H1 (cell line): Measurements from ENCODE around the gene TNIP1. TPM values are rescaled to one million over a fixed set of nuclear protein-coding genes. Genes with fewer than 3 reads are reported as not detected.

Experiments
- CTCF ChIA-PET: fragments of 300-600 bp; sonication (Branson Sonifier 250); formaldehyde crosslinking; loops from one replicate; lab custom pipeline; 2021; ENCODE audit not compliant: partially characterized antibody; lab: Charles Lee
- POLR2A ChIA-PET: fragments of 300-600 bp; sonication (Branson Sonifier 250); formaldehyde crosslinking; loops from one replicate; lab custom pipeline; 2021; ENCODE audit warnings: inconsistent platforms; ENCODE audit not compliant: partially characterized antibody; lab: Charles Lee
- DNase-seq, 2 experiments: peaks; one replicate each; pipeline versions ENCODE4 v3.0.0 to v3.0.0-alpha.2; 2010 to 2022; ENCODE audit warnings: low spot score in 2 of 2, low read depth in 1 of 2, mixed read lengths in 1 of 2
- FAIRE-seq: peaks from 2 replicates; lab custom pipeline; 2011; peaks lifted over from hg19 to GRCh38; lab: Jason Lieb, UNC
- H2AFZ ChIP-seq: 2 replicates; pipeline ENCODE4 v1.8.1; 2012; ENCODE audit warnings: low read length, inconsistent platforms
- H2AK5ac ChIP-seq: 2 replicates; pipeline ENCODE4 v1.6.1; 2013; ENCODE audit warnings: low read depth, low read length
- H2BK120ac ChIP-seq: replicated peaks from 2 replicates; pipeline ENCODE3; 2013; ENCODE audit warnings: low read depth, low read length, inconsistent platforms
- H2BK12ac ChIP-seq: 2 replicates; pipeline ENCODE4 v1.6.1; 2013; ENCODE audit warnings: low read depth, low read length
- H2BK15ac ChIP-seq: 2 replicates; pipeline ENCODE4 v1.6.1; 2013; ENCODE audit warnings: low read length
- H2BK20ac ChIP-seq: 2 replicates; pipeline ENCODE4 v1.6.1; 2013; ENCODE audit warnings: low read length
- H2BK5ac ChIP-seq: 2 replicates; pipeline ENCODE4 v1.6.1; 2013; ENCODE audit warnings: low read depth, low read length
- H3K14ac ChIP-seq: 2 replicates; pipeline ENCODE4 v1.6.1; 2013; ENCODE audit warnings: inconsistent platforms; ENCODE audit not compliant: insufficient read length
- H3K18ac ChIP-seq: 2 replicates; pipeline ENCODE4 v1.6.1; 2013; ENCODE audit warnings: low read length; ENCODE audit errors: extremely low read depth
- H3K23ac ChIP-seq: 2 replicates; pipeline ENCODE4 v1.6.1; 2013; ENCODE audit warnings: inconsistent platforms; ENCODE audit not compliant: insufficient read length
- H3K23me2 ChIP-seq: 2 replicates; pipeline ENCODE4 v1.6.1; 2013; ENCODE audit warnings: low read depth, low read length
- H3K27ac ChIP-seq: 2 replicates; pipeline ENCODE4 v1.6.1; 2011; ENCODE audit warnings: low read depth, low read length, inconsistent platforms
- H3K27me3 ChIP-seq, 4 experiments: replicated peaks in 1 of 4; 1 replicate in 1 of 4; 2 replicates in 3 of 4; pipeline versions ENCODE4 v1.6.1 to v1.8.1; 2011 to 2013; ENCODE audit warnings: low read length in 3 of 4, mild to moderate bottlenecking in 3 of 4, inconsistent platforms in 2 of 4, mixed read lengths in 2 of 4, moderate library complexity in 1 of 4; ENCODE audit not compliant: control insufficient read depth in 3 of 4, insufficient read depth in 3 of 4; ENCODE audit errors: extremely low read depth in 1 of 4
- H3K36me3 ChIP-seq, 4 experiments: 2 replicates each; pipeline versions ENCODE4 v1.6.1 to v1.8.1; 2011 to 2013; ENCODE audit warnings: mild to moderate bottlenecking in 4 of 4, low read length in 3 of 4, moderate library complexity in 2 of 4, control low read depth in 1 of 4, inconsistent platforms in 1 of 4; ENCODE audit not compliant: insufficient read depth in 4 of 4, control insufficient read depth in 2 of 4
- H3K4ac ChIP-seq: replicated peaks from 2 replicates; pipeline ENCODE3; 2013; ENCODE audit warnings: low read length, low read depth, mixed read lengths, inconsistent platforms; ENCODE audit not compliant: insufficient read length
- H3K4me1 ChIP-seq, 4 experiments: replicated peaks in 1 of 4; 1 replicate in 1 of 4; 2 replicates in 3 of 4; pipeline versions ENCODE4 v1.6.1 to v1.8.1; 2011 to 2013; ENCODE audit warnings: low read length in 3 of 4, inconsistent platforms in 2 of 4, mixed read lengths in 1 of 4; ENCODE audit not compliant: insufficient read depth in 4 of 4, control insufficient read depth in 3 of 4
- H3K4me2 ChIP-seq, 2 experiments: 2 replicates each; pipeline versions ENCODE4 v1.6.1 to v1.8.1; 2011 to 2013; ENCODE audit warnings: low read depth in 2 of 2, low read length in 2 of 2, control low read depth in 1 of 2, inconsistent platforms in 1 of 2, mild to moderate bottlenecking in 1 of 2; ENCODE audit not compliant: insufficient read depth in 1 of 2
- H3K4me3 ChIP-seq, 4 experiments: fragments of 200-600, 300-600 bp in 1 of 4; sonication (generic), shearing (Covaris generic), sonication (Bioruptor Twin) in 1 of 4; 2 replicates each; pipeline versions ENCODE4 v1.5.1 to v1.8.1; 2011 to 2016; ENCODE audit warnings: low read length in 4 of 4, low read depth in 3 of 4, control low read depth in 2 of 4, inconsistent platforms in 2 of 4, mild to moderate bottlenecking in 2 of 4, mixed read lengths in 1 of 4, moderate library complexity in 1 of 4; ENCODE audit not compliant: insufficient read depth in 2 of 4; ENCODE audit errors: extremely low read depth in 1 of 4
- H3K56ac ChIP-seq: replicated peaks from 2 replicates; pipeline ENCODE3; 2013; ENCODE audit warnings: low read depth, mild to moderate bottlenecking, mixed read lengths, low read length, inconsistent platforms; ENCODE audit not compliant: insufficient read length
- H3K79me1 ChIP-seq: 2 replicates; pipeline ENCODE4 v1.6.1; 2013; ENCODE audit warnings: low read depth, low read length, control low read depth
- H3K79me2 ChIP-seq, 2 experiments: 2 replicates each; pipeline versions ENCODE4 v1.6.1 to v1.8.1; 2012 to 2013; ENCODE audit warnings: low read length in 2 of 2, mild to moderate bottlenecking in 2 of 2, inconsistent platforms in 1 of 2; ENCODE audit not compliant: insufficient read depth in 2 of 2, control insufficient read depth in 1 of 2
- H3K9ac ChIP-seq, 4 experiments: replicated peaks in 1 of 4; 1 replicate in 1 of 4; 2 replicates in 3 of 4; pipeline versions ENCODE4 v1.6.1 to v1.8.1; 2011 to 2013; ENCODE audit warnings: low read depth in 3 of 4, low read length in 3 of 4, control low read depth in 2 of 4, mild to moderate bottlenecking in 2 of 4, moderate library complexity in 2 of 4, inconsistent platforms in 1 of 4; ENCODE audit errors: extremely low read depth in 1 of 4
- H3K9me3 ChIP-seq, 2 experiments: 2 replicates each; pipeline versions ENCODE4 v1.6.1 to v1.8.1; 2012 to 2013; ENCODE audit warnings: mild to moderate bottlenecking in 2 of 2, moderate library complexity in 2 of 2, control low read depth in 1 of 2, inconsistent platforms in 1 of 2, low read depth in 1 of 2, low read length in 1 of 2, mixed read lengths in 1 of 2; ENCODE audit not compliant: insufficient read depth in 2 of 2
- H4K20me1 ChIP-seq, 2 experiments: replicated peaks in 1 of 2; 2 replicates each; pipeline versions ENCODE3 to v1.8.1; 2011 to 2013; ENCODE audit warnings: inconsistent platforms in 2 of 2, low read length in 2 of 2, mild to moderate bottlenecking in 1 of 2; ENCODE audit not compliant: insufficient read depth in 2 of 2, control insufficient read depth in 1 of 2
- H4K5ac ChIP-seq: 2 replicates; pipeline ENCODE4 v1.6.1; 2013; ENCODE audit warnings: low read length, low read depth, mixed read lengths, inconsistent platforms; ENCODE audit not compliant: insufficient read length
- H4K8ac ChIP-seq: 2 replicates; pipeline ENCODE4 v1.8.0; 2013; ENCODE audit warnings: mild to moderate bottlenecking, moderate library complexity, low read length, inconsistent platforms; ENCODE audit not compliant: insufficient read depth; ENCODE audit errors: extremely low read depth
- H4K91ac ChIP-seq: replicated peaks from 2 replicates; pipeline ENCODE3; 2013; ENCODE audit warnings: low read length, mixed read lengths, inconsistent platforms; ENCODE audit not compliant: insufficient read length
- CEBPB ChIP-seq: IDR thresholded peaks from 2 replicates; pipeline ENCODE4 v1.6.1; 2012; ENCODE audit warnings: low read depth, low read length
- EGR1 ChIP-seq: IDR thresholded peaks from 2 replicates; pipeline ENCODE4 v1.6.1; 2011; ENCODE audit warnings: low read depth, low read length, borderline replicate concordance
- GTF2F1 ChIP-seq: IDR thresholded peaks from 2 replicates; pipeline ENCODE4 v1.6.1; 2012; ENCODE audit warnings: low read depth, low read length, improper control_type of control experiment, borderline replicate concordance
- RNF2 ChIP-seq: fragments of 200-900, 300-1000 bp; sonication (generic); IDR thresholded peaks from 2 replicates; pipeline ENCODE4 v1.7.1; 2016; ENCODE audit warnings: borderline replicate concordance, low read depth, mild to moderate bottlenecking, antibody characterized with exemption, low read length; ENCODE audit not compliant: poor library complexity, severe bottlenecking; ENCODE audit errors: missing control alignments
- WGBS, 2 experiments: shearing (Covaris generic) in 1 of 2; methylation state at CpG; one replicate each; pipeline versions ENCODE4 v1.1.6 to v1.1.7; 2013 to 2015; ENCODE audit warnings: low lambda C conversion rate in 2 of 2, mixed read lengths in 2 of 2, inconsistent platforms in 1 of 2, low coverage in 1 of 2, missing lambda C conversion rate in 1 of 2; ENCODE audit not compliant: insufficient replicate concordance in 2 of 2, insufficient coverage in 1 of 2, insufficient read length in 1 of 2; ENCODE audit errors: extremely low coverage in 1 of 2, missing lambda C conversion rate in 1 of 2; 5-methylcytosine and 5-hydroxymethylcytosine counted together
- polyA plus RNA-seq, 7 experiments: library from polyadenylated mRNA; depleted of rRNA in 3 of 7; stranded (reverse) in 5 of 7; unstranded in 2 of 7; fragments of >200 nt in 5 of 7; fragments of 200-250 nt in 2 of 7; gene quantifications; 1 replicate in 5 of 7; 2 replicates in 1 of 7; 4 replicates in 1 of 7; pipeline versions ENCODE4 v1.2.1 to v1.2.3, GENCODE V29; 2011 to 2013; ENCODE audit warnings: missing spikeins in 2 of 7, mixed read lengths in 2 of 7
- total RNA-seq: library from RNA; stranded (reverse); fragmentation: NEBNext Ultra II Directional; extraction: Animal tissue kit (Norgen Biotek cat#: 25700); gene quantifications from 2 replicates; pipeline ENCODE4 v1.2.1, GENCODE V29; 2021
- TF ChIP-seq, protein P1 (sequence below): IDR thresholded peaks from 2 replicates; pipeline ENCODE4 v1.6.1; 2012; ENCODE audit warnings: inconsistent platforms

TNIP1 gene
- total and polyA plus RNA-seq, 2 of the 8 experiments (the other 6 are each of a cell fraction or from before 2014, with no cell fraction given) = 14.2 to 31.9 TPM

- no peak overlapping the region for H3K4ac ChIP-seq
- POLR2A ChIA-PET = interaction anchor here (0.7 to 0.8 kb wide), 2 partner anchors 11 to 1559 kb away, joined by 3 to 4 read pairs; no protein-coding TSS in a partner anchor
- CTCF ChIA-PET = interaction anchor here (0.6 to 4.2 kb wide), 10 partner anchors 9 to 120 kb away, joined by 3 to 38 read pairs (median 3); no protein-coding TSS in a partner anchor
Measured at GRCh38 chr5:151030379-151030778, 50.5 kb downstream of the TNIP1 start.

More at GRCh38 chr5:151030379-151030778, 50.5 kb downstream of the TNIP1 start:
- no peak overlapping the region for H2BK12ac ChIP-seq
- H2AFZ ChIP-seq = no peak overlapping the region
- no peak overlapping the region for H3K4me2 ChIP-seq
- WGBS, 2 experiments = 85% methylated on average over 4 of the region's 4 CpGs; no CpG with 5 or more reads in 1 of the 2 experiments
- H3K23ac ChIP-seq = no peak overlapping the region
- no peak overlapping the region for H4K91ac ChIP-seq
- H4K20me1 ChIP-seq = peaks cover 0 to 3% of the 10 kb centered on the region in 2 experiments
- H2BK120ac ChIP-seq = no peak overlapping the region
- no peak overlapping the region for H2BK20ac ChIP-seq
- no peaks in the 10 kb centered on the region for H3K27me3 ChIP-seq
- DNase-seq = no peak
- H3K18ac ChIP-seq = no peak overlapping the region
- FAIRE-seq = no peak
- H4K8ac ChIP-seq = no peak overlapping the region
- no peak overlapping the region for H3K27ac ChIP-seq
- H2BK5ac ChIP-seq = no peak overlapping the region
- H3K9me3 ChIP-seq = no peaks in the 10 kb centered on the region
- H3K79me1 ChIP-seq = no peaks in the 10 kb centered on the region; the same call in 1 of the 2 replicates
- no peak overlapping the region for H2BK15ac ChIP-seq
- H4K5ac ChIP-seq = no peak overlapping the region
- H2AK5ac ChIP-seq = no peak overlapping the region
- H3K14ac ChIP-seq = no peak overlapping the region
- peaks cover 0 to 7% (median 4%) of the 10 kb centered on the region in 4 experiments; a peak in 3 of 8 replicates for H3K36me3 ChIP-seq
- H3K79me2 ChIP-seq = no peaks in the 10 kb centered on the region
- no peak overlapping the region for H3K9ac ChIP-seq
- no peaks in the 10 kb centered on the region for H3K23me2 ChIP-seq
- H3K56ac ChIP-seq = no peak overlapping the region
- H3K4me1 ChIP-seq = no peaks in the 10 kb centered on the region
- TF ChIP-seq RNF2 (no peak), EGR1 (no peak), GTF2F1 (no peak), CEBPB (no peak)
- TF ChIP-seq, protein P1, sequence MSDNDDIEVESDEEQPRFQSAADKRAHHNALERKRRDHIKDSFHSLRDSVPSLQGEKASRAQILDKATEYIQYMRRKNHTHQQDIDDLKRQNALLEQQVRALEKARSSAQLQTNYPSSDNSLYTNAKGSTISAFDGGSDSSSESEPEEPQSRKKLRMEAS = no peak
- H3K4me3 ChIP-seq = no peak overlapping the region
